MM.1S (cell line): ENCODE data around the gene JUN.

ENCODE experiments used
- DNase-seq: peaks from one replicate; pipeline ENCODE4 v3.0.0-alpha.2; 2015
- H2AFZ ChIP-seq: fragments of 300-600 bp; sonication (generic); 2 replicates; pipeline ENCODE4 v1.6.0; 2016; ENCODE audit warnings: antibody characterized with exemption, low read length
- H3F3A ChIP-seq: fragments of 300-600 bp; sonication (generic); 2 replicates; pipeline ENCODE4 v1.6.1; 2016; ENCODE audit warnings: mild to moderate bottlenecking, antibody characterized with exemption, low read length, moderate library complexity, mixed read lengths; ENCODE audit not compliant: insufficient read depth
- H3K27ac ChIP-seq: fragments of 300-600 bp; sonication (generic); 2 replicates; pipeline ENCODE4 v1.5.1; 2016; ENCODE audit warnings: mild to moderate bottlenecking, low read length
- H3K27me3 ChIP-seq: fragments of 300-600 bp; sonication (generic); replicated peaks from 2 replicates; pipeline ENCODE4 v1.6.0; 2016; ENCODE audit warnings: low read length; ENCODE audit not compliant: insufficient read depth
- H3K36me3 ChIP-seq: fragments of 300-600 bp; sonication (generic); replicated peaks from 2 replicates; pipeline ENCODE4 v1.6.1; 2016; ENCODE audit warnings: mild to moderate bottlenecking, low read length, mixed read lengths; ENCODE audit not compliant: insufficient read depth
- H3K4me1 ChIP-seq: fragments of 300-600 bp; sonication (generic); 2 replicates; pipeline ENCODE4 v1.6.1; 2016; ENCODE audit warnings: low read length, mixed read lengths
- H3K4me2 ChIP-seq: fragments of 300-600 bp; sonication (generic); 2 replicates; pipeline ENCODE4 v1.6.0; 2016; ENCODE audit warnings: low read depth, low read length
- H3K4me3 ChIP-seq: fragments of 300-600 bp; sonication (generic); 2 replicates; pipeline ENCODE4 v1.5.1; 2016; ENCODE audit warnings: low read length, mixed read lengths
- H3K79me2 ChIP-seq: fragments of 300-600 bp; sonication (generic); 2 replicates; pipeline ENCODE4 v1.6.1; 2016; ENCODE audit warnings: mixed run types, low read length, mixed read lengths
- H3K9ac ChIP-seq: fragments of 300-600 bp; sonication (generic); 2 replicates; pipeline ENCODE4 v1.6.1; 2016; ENCODE audit warnings: low read length, mixed read lengths
- H3K9me2 ChIP-seq: fragments of 300-600 bp; sonication (generic); replicated peaks from 2 replicates; pipeline ENCODE4 v1.6.1; 2016; ENCODE audit warnings: mild to moderate bottlenecking, low read length, mixed read lengths; ENCODE audit not compliant: insufficient read depth
- H3K9me3 ChIP-seq: fragments of 300-600 bp; sonication (generic); replicated peaks from 2 replicates; pipeline ENCODE4 v1.6.1; 2016; ENCODE audit warnings: mild to moderate bottlenecking, low read length, mixed read lengths; ENCODE audit not compliant: insufficient read depth
- H4K20me1 ChIP-seq: fragments of 300-600 bp; sonication (generic); 2 replicates; pipeline ENCODE4 v1.6.1; 2016; ENCODE audit warnings: mild to moderate bottlenecking, low read length, moderate library complexity, mixed read lengths; ENCODE audit not compliant: insufficient read depth
- CTCF ChIP-seq: fragments of 300-600 bp; sonication (generic); IDR thresholded peaks from 2 replicates; pipeline ENCODE4 v1.5.1; 2016; ENCODE audit warnings: antibody characterized with exemption, low read length, mixed read lengths
- EZH2 ChIP-seq: fragments of 300-600 bp; sonication (generic); optimal IDR thresholded peaks from 2 replicates; pipeline ENCODE3; 2017; ENCODE audit warnings: low read depth, mild to moderate bottlenecking, antibody characterized with exemption, low read length, mixed read lengths
- EZH2phosphoT487 ChIP-seq: fragments of 300-600 bp; sonication (generic); IDR thresholded peaks from 2 replicates; pipeline ENCODE4 v1.6.1; 2018; ENCODE audit warnings: antibody characterized with exemption, low read length

The JUN gene

DNA sequence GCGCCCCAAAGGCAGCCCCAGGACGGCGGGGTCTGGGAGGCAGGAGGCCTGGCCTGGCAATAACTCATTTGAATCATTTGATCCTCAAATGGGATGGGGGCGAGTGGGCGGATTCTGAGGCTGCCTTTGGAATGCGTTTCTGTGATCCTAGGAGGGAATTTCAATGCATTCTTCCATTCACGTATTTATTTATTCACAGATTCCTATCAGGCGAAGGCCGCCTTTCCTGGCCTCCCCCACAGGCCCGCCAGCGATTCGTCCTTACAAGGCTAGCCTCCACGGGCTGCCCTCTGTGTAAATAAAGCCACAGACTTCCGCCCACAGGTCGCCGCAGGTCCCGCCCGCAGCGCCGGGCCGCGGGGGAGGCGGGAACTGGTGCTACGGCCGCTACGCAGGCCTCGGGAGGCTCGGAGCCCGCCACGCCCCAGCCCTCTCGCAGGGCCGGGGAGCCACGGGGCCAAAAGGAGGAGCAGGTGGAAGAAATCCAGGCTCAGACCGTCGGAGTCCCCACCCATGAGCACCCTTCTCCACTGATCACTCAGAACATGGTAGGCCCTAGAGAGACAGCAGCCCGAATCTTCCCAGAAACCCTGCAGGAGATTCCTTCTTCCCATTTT, 31.3 kb upstream of the JUN start:
- peaks cover 11% of the 10 kb centered on the region for H3K4me1 ChIP-seq
- peak overlapping the region; percentile 77 for H2AFZ ChIP-seq
- peak overlapping the region; percentile 59 for H3K9ac ChIP-seq
- TF ChIP-seq EZH2 (no peak), EZH2phosphoT487 (no peak), CTCF (no peak)
- peak overlapping the region; percentile 65 for H3K4me3 ChIP-seq
- H3K79me2 ChIP-seq = no peaks in the 10 kb centered on the region
- no peaks in the 10 kb centered on the region for H3K27me3 ChIP-seq
- peak; percentile 76 for DNase-seq
- H3K4me2 ChIP-seq = peak overlapping the region; percentile 99
- H3F3A ChIP-seq = peaks cover 16% of the 10 kb centered on the region
- H3K36me3 ChIP-seq = no peaks in the 10 kb centered on the region
- H3K9me2 ChIP-seq = no peaks in the 10 kb centered on the region
- H4K20me1 ChIP-seq = no peaks in the 10 kb centered on the region
- H3K27ac ChIP-seq = peak overlapping the region; percentile 70; the same call in 1 of the 2 replicates
- no peaks in the 10 kb centered on the region for H3K9me3 ChIP-seq

DNA sequence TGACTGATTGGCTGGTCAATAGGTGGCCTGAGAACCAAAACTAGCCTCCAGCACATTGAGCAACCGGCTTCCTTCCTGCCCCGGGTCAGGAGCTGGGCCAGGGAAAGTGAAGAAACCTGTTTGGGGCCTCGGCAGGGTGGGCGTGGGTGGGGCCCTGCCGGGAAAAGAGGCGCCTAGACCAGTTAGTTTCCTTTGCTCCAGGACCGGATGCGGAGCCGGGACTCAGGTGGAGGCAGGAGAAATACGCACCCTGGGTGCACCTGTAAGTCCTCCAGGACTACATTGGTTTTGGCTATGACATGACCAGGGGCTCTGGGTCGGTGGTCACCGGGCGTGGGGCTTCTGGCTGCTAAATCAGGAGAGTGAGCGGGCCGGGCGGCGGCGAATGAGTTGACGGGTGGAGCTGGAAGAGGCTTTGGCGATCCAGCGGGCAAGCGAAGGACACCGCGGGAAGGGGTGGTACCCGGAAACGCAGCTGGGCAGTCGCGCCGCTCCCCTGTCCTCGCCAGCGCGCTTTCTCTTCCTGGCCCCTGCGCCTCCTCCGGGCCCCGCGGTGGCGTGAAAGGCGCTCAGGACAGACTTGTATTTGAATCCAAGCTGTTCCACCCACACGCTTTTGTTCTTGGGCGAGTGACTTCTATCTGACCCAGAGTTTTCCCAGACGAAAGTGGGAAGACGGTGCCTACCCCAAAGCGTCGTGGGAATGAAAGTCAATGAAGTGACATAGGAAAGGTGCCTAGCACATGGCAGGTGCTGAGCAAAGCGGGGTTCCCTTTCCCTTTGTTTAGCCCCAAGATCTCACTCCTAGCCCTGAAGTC, 30.6 kb upstream of the JUN start:
- H2AFZ ChIP-seq = peak overlapping the region; percentile 77; the same call in 1 of the 2 replicates
- H3K79me2 ChIP-seq = no peaks in the 10 kb centered on the region
- no peak for DNase-seq
- no peaks in the 10 kb centered on the region for H3K9me2 ChIP-seq
- H3K4me3 ChIP-seq = no peak overlapping the region
- H3F3A ChIP-seq = peaks cover 16% of the 10 kb centered on the region
- H3K27me3 ChIP-seq = no peaks in the 10 kb centered on the region
- 0 out of 2 replicates have a peak overlapping the region, but pooled peaks have one; percentile 70 for H3K27ac ChIP-seq
- H3K9ac ChIP-seq = no peak overlapping the region
- peak overlapping the region; percentile 99; the same call in 1 of the 2 replicates for H3K4me2 ChIP-seq
- no peaks in the 10 kb centered on the region for H3K36me3 ChIP-seq
- no peaks in the 10 kb centered on the region for H3K9me3 ChIP-seq
- no peaks in the 10 kb centered on the region for H4K20me1 ChIP-seq
- TF ChIP-seq CTCF (no peak), EZH2 (no peak), EZH2phosphoT487 (no peak)
- peaks cover 11% of the 10 kb centered on the region for H3K4me1 ChIP-seq

DNA sequence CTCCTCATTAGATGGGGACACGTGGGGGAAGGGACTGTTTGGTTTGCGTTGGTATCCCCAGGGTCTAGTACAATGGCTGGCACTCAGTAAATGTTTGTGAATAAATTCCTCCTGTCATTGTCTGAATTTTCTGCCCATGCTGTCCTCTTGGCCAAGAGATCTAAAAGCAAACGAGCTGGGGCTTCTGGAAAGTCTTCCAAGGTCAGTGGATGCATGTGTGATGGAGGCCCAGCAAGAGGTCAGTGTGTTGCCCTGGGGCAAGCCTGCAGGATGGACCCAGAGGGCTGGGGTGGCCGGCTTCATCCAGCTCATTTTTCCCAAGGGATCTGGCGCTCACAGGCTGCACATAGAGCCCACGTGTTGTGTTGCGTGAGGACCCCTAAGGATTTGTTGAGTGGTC, 30.0 kb upstream of the JUN start:
- peaks cover 11% of the 10 kb centered on the region for H3K4me1 ChIP-seq
- no peak overlapping the region for H3K9ac ChIP-seq
- no peaks in the 10 kb centered on the region for H4K20me1 ChIP-seq
- no peak overlapping the region for H3K4me3 ChIP-seq
- H3F3A ChIP-seq = peaks cover 16% of the 10 kb centered on the region
- no peak overlapping the region for H3K4me2 ChIP-seq
- no peaks in the 10 kb centered on the region for H3K36me3 ChIP-seq
- DNase-seq = no peak
- no peaks in the 10 kb centered on the region for H3K9me3 ChIP-seq
- no peak overlapping the region for H2AFZ ChIP-seq
- H3K27ac ChIP-seq = no peak overlapping the region
- no peaks in the 10 kb centered on the region for H3K27me3 ChIP-seq
- TF ChIP-seq EZH2phosphoT487 (no peak), CTCF (no peak), EZH2 (no peak)
- H3K9me2 ChIP-seq = no peaks in the 10 kb centered on the region
- H3K79me2 ChIP-seq = no peaks in the 10 kb centered on the region
